Left lung (tissue), 10 donors: ENCODE data around the gene MACC1. TPM values are rescaled to one million over a fixed set of nuclear protein-coding genes. Genes with fewer than 3 reads are reported as not detected.

Source experiments
- ATAC-seq: fragments of 200-7000 bp; cut with Tn5 transposase; one replicate; pipeline ENCODE4 v1.9.1; 2020; ENCODE audit warnings: moderate library complexity
- DNase-seq, 4 donors: peaks; one replicate each; pipeline ENCODE4 v3.0.0-alpha.2; 2013 to 2020
- H3K27ac ChIP-seq, 2 donors: fragments of 200-600 bp; sonication (generic) in 1 of 2; one replicate each; pipeline versions ENCODE4 v1.5.0 to v1.8.0; 2020 to 2021
- H3K27me3 ChIP-seq, 2 donors: fragments of 200-600 bp; sonication (generic) in 1 of 2; one replicate each; pipeline versions ENCODE4 v1.5.0 to v1.8.0; 2020 to 2021
- H3K36me3 ChIP-seq, 2 donors: fragments of 200-600 bp; sonication (generic) in 1 of 2; one replicate each; pipeline versions ENCODE4 v1.5.0 to v1.8.0; 2020 to 2021
- H3K4me1 ChIP-seq, 2 donors: fragments of 200-600 bp; one replicate each; pipeline ENCODE4 v1.8.0; 2021
- H3K4me3 ChIP-seq, 2 donors: fragments of 200-600 bp; sonication (generic) in 1 of 2; one replicate each; pipeline versions ENCODE4 v1.5.0 to v1.8.0; 2020 to 2021; ENCODE audit warnings: mild to moderate bottlenecking in 1 of 2
- H3K9me3 ChIP-seq, 2 donors: fragments of 200-600 bp; sonication (generic) in 1 of 2; one replicate each; pipeline versions ENCODE4 v1.5.0 to v1.8.0; 2020 to 2021
- CTCF ChIP-seq, 2 donors: fragments of 200-600 bp; sonication (generic) in 1 of 2; IDR thresholded peaks; one replicate each; pipeline versions ENCODE4 v1.5.0 to v1.8.0; 2021; ENCODE audit warnings: antibody characterized with exemption in 2 of 2
- intact Hi-C, 2 donors: fragments of 100-400 bp; cut with DNase I; formaldehyde crosslinking; loops; one replicate each; pipeline versions ENCODE4 v1.11.2 to v1.14.2; 2022
- polyA plus RNA-seq, 6 donors: library from polyadenylated mRNA; unstranded; fragments of 120-200 nt; gene quantifications; one replicate each; pipeline ENCODE4 v1.2.1, GENCODE V29; 2013; ENCODE audit not compliant: insufficient read length in 6 of 6
- total RNA-seq, 2 donors: library from RNA; stranded (reverse); fragmentation: NEBNext Ultra II Directional; extraction: Animal tissue kit (Norgen Biotek cat#: 25700); gene quantifications; one replicate each; pipeline ENCODE4 v1.2.1, GENCODE V29; 2021
- donor health status: DM: no; HTN: yes; CAD: no.
- donor health status: DM: no; HTN: no; CAD: no.

Gene MACC1
- total and polyA plus RNA-seq, 8 donors: 8.5 to 36.2 (median 12.2) TPM

GRCh38 chr7:20232848-20233247, 15.7 kb upstream of the MACC1 start:
- no peak for TF ChIP-seq CTCF (IDR thresholded peaks at IDR 0.05)
- Histone ChIP-seq H3K27ac (no peak overlapping the region), H3K27me3 (no peaks in the 10 kb centered on the region), H3K36me3 (no peaks in the 10 kb centered on the region), H3K4me1 (peaks cover 0 to 6% of the 10 kb centered on the region in 2 donors), H3K9me3 (no peaks in the 10 kb centered on the region), H3K4me3 (no peak overlapping the region)
- DNase-seq (no peak), ATAC-seq (no peak)
- intact Hi-C loops: no loop called here

GRCh38 chr7:20229646-20230500, 12.7 kb upstream of the MACC1 start:
- DNase-seq: peak in 1 of 4 donors; percentile 21

GRCh38 chr7:20229081-20229480, 11.9 kb upstream of the MACC1 start:
- H3K4me3 ChIP-seq: no peak overlapping the region
- TF ChIP-seq CTCF (IDR thresholded peaks at IDR 0.05): no peak
- ATAC-seq (no peak), DNase-seq (no peak)
- H3K27me3 ChIP-seq: no peaks in the 10 kb centered on the region
- peaks cover 0 to 6% of the 10 kb centered on the region in 2 donors for H3K4me1 ChIP-seq
- no peak overlapping the region for H3K27ac ChIP-seq
- H3K36me3 ChIP-seq: no peaks in the 10 kb centered on the region
- H3K9me3 ChIP-seq: no peaks in the 10 kb centered on the region
- intact Hi-C loops: no loop called here

More at GRCh38 chr7:20229646-20230500, 12.7 kb upstream of the MACC1 start:
- intact Hi-C loops: no loop called here
- no peaks in the 10 kb centered on the region for H3K27me3 ChIP-seq
- H3K36me3 ChIP-seq: no peaks in the 10 kb centered on the region
- peak; percentile 94 for ATAC-seq
- peaks cover 0 to 6% of the 10 kb centered on the region in 2 donors for H3K4me1 ChIP-seq
- H3K4me3 ChIP-seq: no peak overlapping the region
- H3K27ac ChIP-seq: peak overlapping the region in 1 of 2 donors; percentile 30
- no peaks in the 10 kb centered on the region for H3K9me3 ChIP-seq
- TF ChIP-seq CTCF (IDR thresholded peaks at IDR 0.05): no peak

- H3K27me3 ChIP-seq: no peaks in the 10 kb centered on the region
- intact Hi-C loops: no loop called here
- H3K36me3 ChIP-seq: no peaks in the 10 kb centered on the region
- DNase-seq (no peak), ATAC-seq (peak; percentile 52)
- H3K4me1 ChIP-seq: peaks cover 0 to 6% of the 10 kb centered on the region in 2 donors
- no peak for TF ChIP-seq CTCF (IDR thresholded peaks at IDR 0.05)
- no peak overlapping the region for H3K27ac ChIP-seq
- H3K9me3 ChIP-seq: no peaks in the 10 kb centered on the region
- no peak overlapping the region for H3K4me3 ChIP-seq
Observed at GRCh38 chr7:20228654-20229053, 11.5 kb upstream of the MACC1 start.

- ATAC-seq (no peak), DNase-seq (no peak)
- intact Hi-C loops: no loop called here
- no peaks in the 10 kb centered on the region for H3K36me3 ChIP-seq
- H3K9me3 ChIP-seq: no peaks in the 10 kb centered on the region
- no peak overlapping the region for H3K4me3 ChIP-seq
- H3K4me1 ChIP-seq: peaks cover 0 to 6% of the 10 kb centered on the region in 2 donors
- no peak overlapping the region for H3K27ac ChIP-seq
- H3K27me3 ChIP-seq: no peaks in the 10 kb centered on the region
- no peak for TF ChIP-seq CTCF (IDR thresholded peaks at IDR 0.05)
Observed at GRCh38 chr7:20227291-20227795, 10.2 kb upstream of the MACC1 start.
